B cell (primary cell): Measurements from ENCODE around the gene ZEB1. TPM values are rescaled to one million over a fixed set of nuclear protein-coding genes. Genes with fewer than 3 reads are reported as not detected.

Experiments
- ATAC-seq: fragments of 200-7000 bp; cut with Tn5 transposase; one replicate; pipeline ENCODE4 v1.10.0; 2021; ENCODE audit warnings: low read depth, mild to moderate bottlenecking, moderate number of reproducible peaks, moderate library complexity
- CTCF ChIA-PET: fragments of 350-600 bp; sonication (Branson Sonifier 250); formaldehyde crosslinking; loops from one replicate; lab custom pipeline; 2021; ENCODE audit warnings: antibody characterized with exemption, inconsistent platforms; lab: Charles Lee
- POLR2A ChIA-PET: fragments of 350-600 bp; sonication (Branson Sonifier 250); formaldehyde crosslinking; loops from one replicate; lab custom pipeline; 2021; ENCODE audit warnings: antibody characterized with exemption; lab: Charles Lee
- DNase-seq: peaks from one replicate; pipeline ENCODE4 v3.0.0; 2013
- H2AFZ ChIP-seq: 2 replicates; pipeline ENCODE4 v1.6.1; 2012; ENCODE audit warnings: mild to moderate bottlenecking, low read depth, low read length; ENCODE audit not compliant: insufficient read depth, poor library complexity, severe bottlenecking
- H3K27ac ChIP-seq, 2 donors: 1 replicate in 1 of 2; 2 replicates in 1 of 2; pipeline ENCODE4 v1.5.1; 2012 to 2013; ENCODE audit warnings: low read length in 2 of 2, mild to moderate bottlenecking in 2 of 2, moderate library complexity in 1 of 2
- H3K27me3 ChIP-seq, 4 experiments: fragments of 200-600 bp in 1 of 4; sonication (generic) in 1 of 4; replicated peaks in 1 of 4; 1 replicate in 2 of 4; 2 replicates in 2 of 4; pipeline versions ENCODE4 v1.6.1 to v1.7.0; 2013 to 2016; ENCODE audit warnings: low read length in 3 of 4, mild to moderate bottlenecking in 2 of 4, mixed read lengths in 1 of 4, moderate library complexity in 1 of 4; ENCODE audit not compliant: insufficient read depth in 4 of 4, control insufficient read depth in 3 of 4; ENCODE audit errors: control extremely low read depth in 1 of 4
- H3K36me3 ChIP-seq, 2 experiments: replicated peaks in 1 of 2; 1 replicate in 1 of 2; 2 replicates in 1 of 2; pipeline versions ENCODE4 v1.6.1 to v1.7.1; 2013; ENCODE audit warnings: low read length in 1 of 2; ENCODE audit not compliant: insufficient read depth in 2 of 2, control insufficient read depth in 1 of 2; ENCODE audit errors: control extremely low read depth in 1 of 2, extremely low read depth in 1 of 2
- H3K4me1 ChIP-seq, 2 donors: fragments of 200-600 bp in 1 of 2; sonication (generic) in 1 of 2; 1 replicate in 1 of 2; 2 replicates in 1 of 2; pipeline versions ENCODE4 v1.5.1 to v1.6.1; 2013 to 2017; ENCODE audit warnings: low read length in 2 of 2; ENCODE audit not compliant: control insufficient read depth in 2 of 2, insufficient read depth in 2 of 2
- H3K4me2 ChIP-seq: replicated peaks from 2 replicates; pipeline ENCODE3; 2012; ENCODE audit warnings: mild to moderate bottlenecking, low read depth, low read length; ENCODE audit not compliant: poor library complexity, severe bottlenecking
- H3K4me3 ChIP-seq, 5 experiments: fragments of 200-600 bp in 1 of 5; sonication (generic) in 1 of 5; 1 replicate in 3 of 5; 2 replicates in 2 of 5; pipeline versions ENCODE4 v1.5.1 to v1.7.0; 2011 to 2016; ENCODE audit warnings: low read length in 4 of 5, mild to moderate bottlenecking in 4 of 5, low read depth in 2 of 5, control low read depth in 1 of 5, moderate library complexity in 1 of 5; ENCODE audit not compliant: insufficient read depth in 1 of 5; ENCODE audit errors: control extremely low read depth in 1 of 5, extremely low read depth in 1 of 5
- H3K79me2 ChIP-seq: fragments of 200-600 bp; sonication (generic); one replicate; pipeline ENCODE4 v1.6.0; 2016; ENCODE audit warnings: low read length; ENCODE audit not compliant: control insufficient read depth, insufficient read depth
- H3K9ac ChIP-seq: fragments of 200-600 bp; sonication (generic); 2 replicates; pipeline ENCODE4 v1.6.1; 2017; ENCODE audit warnings: mild to moderate bottlenecking, low read length, moderate library complexity
- H3K9me3 ChIP-seq, 3 donors: one replicate each; pipeline versions ENCODE4 v1.6.1 to v1.7.1; 2013; ENCODE audit warnings: low read length in 2 of 3; ENCODE audit not compliant: control insufficient read depth in 2 of 3, insufficient read depth in 1 of 3; ENCODE audit errors: control extremely low read depth in 1 of 3
- H4K20me1 ChIP-seq: 2 replicates; pipeline ENCODE4 v1.6.0; 2012; ENCODE audit warnings: mild to moderate bottlenecking, low read length; ENCODE audit not compliant: insufficient read depth, control insufficient read depth, poor library complexity, severe bottlenecking
- H3K27ac Mint-ChIP-seq: one replicate; pipeline ENCODE4 v1.8.0; 2021; ENCODE audit warnings: mixed read lengths
- H3K27me3 Mint-ChIP-seq: one replicate; pipeline ENCODE4 v1.8.0; 2021; ENCODE audit warnings: mixed read lengths
- H3K4me1 Mint-ChIP-seq: one replicate; pipeline ENCODE4 v1.8.0; 2021; ENCODE audit warnings: mixed read lengths
- H3K4me3 Mint-ChIP-seq: one replicate; pipeline ENCODE4 v1.8.0; 2021; ENCODE audit warnings: mixed read lengths
- H3K9me3 Mint-ChIP-seq: one replicate; pipeline ENCODE4 v1.8.0; 2022; ENCODE audit warnings: mixed read lengths; ENCODE audit not compliant: insufficient read depth
- EZH2 ChIP-seq: IDR thresholded peaks from 2 replicates; pipeline ENCODE4 v1.6.1; 2012; ENCODE audit warnings: borderline replicate concordance, low read depth, mild to moderate bottlenecking, moderate library complexity, low read length; ENCODE audit not compliant: insufficient read depth, poor library complexity, severe bottlenecking
- WGBS: methylation state at CpG from one replicate; pipeline ENCODE4 v1.1.5; 2013; ENCODE audit warnings: missing lambda C conversion rate; ENCODE audit not compliant: insufficient coverage; 5-methylcytosine and 5-hydroxymethylcytosine counted together
- intact Hi-C: fragments of 100-400 bp; cut with micrococcal nuclease; formaldehyde crosslinking; loops from one replicate; pipeline ENCODE4 v1.10.0; 2022
- polyA plus RNA-seq: library from polyadenylated mRNA; depleted of rRNA; stranded (reverse); fragments of >200 nt; gene quantifications from 2 replicates; pipeline ENCODE4 v1.2.3, GENCODE V29; 2012
- total RNA-seq, 2 donors: library from RNA; stranded (reverse); fragments of 120-200 nt in 1 of 2; gene quantifications; 1 replicate in 1 of 2; 2 replicates in 1 of 2; pipeline versions ENCODE4 v1.2.3 to v1.2.4, GENCODE V29; 2013 to 2022
- TF ChIP-seq, protein P1 (sequence below): fragments of 200-600 bp; IDR thresholded peaks from one replicate; pipeline ENCODE4 v1.8.0; 2022; ENCODE audit warnings: antibody characterized with exemption, mild to moderate bottlenecking

Gene ZEB1
- total and polyA plus RNA-seq, 2 donors (not counting 1 experiment from before 2014, with no cell fraction given), result 11.2 to 96.7 TPM

DNA sequence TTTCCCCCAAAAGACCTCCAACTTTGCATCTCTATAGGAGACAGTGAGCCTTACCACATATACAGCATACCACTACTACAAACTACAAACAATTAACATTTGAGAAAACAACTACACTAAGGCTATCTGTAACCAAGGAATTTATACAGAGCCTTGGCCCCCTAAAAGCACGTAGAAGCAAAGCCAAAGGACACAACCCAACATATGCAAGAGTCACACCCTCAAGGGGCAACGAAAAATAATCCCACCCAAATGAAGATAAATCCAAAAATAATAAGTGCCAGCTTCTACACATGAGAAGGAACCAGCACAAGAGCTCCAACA is 149.5 kb downstream of the ZEB1 start:
- H3K27ac Mint-ChIP-seq, result no peak overlapping the region

GRCh38 chr10:31475519-31475918 is 156.5 kb downstream of the ZEB1 start:
- Histone ChIP-seq H3K4me2 (no peak overlapping the region), H3K4me1 (no peaks in the 10 kb centered on the region), H3K36me3 (peaks cover 0 to 1% of the 10 kb centered on the region in 2 experiments), H3K79me2 (no peaks in the 10 kb centered on the region), H3K9me3 (peaks cover 0 to 4% (median 1%) of the 10 kb centered on the region in 3 donors), H3K4me3 (no peak overlapping the region), H4K20me1 (no peaks in the 10 kb centered on the region), H2AFZ (no peak overlapping the region), H3K27me3 (no peaks in the 10 kb centered on the region), H3K27ac (no peak overlapping the region), H3K9ac (no peak overlapping the region)
- no peak overlapping the region for H3K4me3 Mint-ChIP-seq
- no peak for ATAC-seq
- TF ChIP-seq EZH2, result no peak
- TF ChIP-seq, protein P1, sequence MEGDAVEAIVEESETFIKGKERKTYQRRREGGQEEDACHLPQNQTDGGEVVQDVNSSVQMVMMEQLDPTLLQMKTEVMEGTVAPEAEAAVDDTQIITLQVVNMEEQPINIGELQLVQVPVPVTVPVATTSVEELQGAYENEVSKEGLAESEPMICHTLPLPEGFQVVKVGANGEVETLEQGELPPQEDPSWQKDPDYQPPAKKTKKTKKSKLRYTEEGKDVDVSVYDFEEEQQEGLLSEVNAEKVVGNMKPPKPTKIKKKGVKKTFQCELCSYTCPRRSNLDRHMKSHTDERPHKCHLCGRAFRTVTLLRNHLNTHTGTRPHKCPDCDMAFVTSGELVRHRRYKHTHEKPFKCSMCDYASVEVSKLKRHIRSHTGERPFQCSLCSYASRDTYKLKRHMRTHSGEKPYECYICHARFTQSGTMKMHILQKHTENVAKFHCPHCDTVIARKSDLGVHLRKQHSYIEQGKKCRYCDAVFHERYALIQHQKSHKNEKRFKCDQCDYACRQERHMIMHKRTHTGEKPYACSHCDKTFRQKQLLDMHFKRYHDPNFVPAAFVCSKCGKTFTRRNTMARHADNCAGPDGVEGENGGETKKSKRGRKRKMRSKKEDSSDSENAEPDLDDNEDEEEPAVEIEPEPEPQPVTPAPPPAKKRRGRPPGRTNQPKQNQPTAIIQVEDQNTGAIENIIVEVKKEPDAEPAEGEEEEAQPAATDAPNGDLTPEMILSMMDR, result no peak
- CTCF ChIA-PET, result interaction anchor here (0.6 kb wide), 2 partner anchors 15 to 64 kb away, joined by 3 to 4 read pairs; no protein-coding TSS in a partner anchor
- H3K27ac Mint-ChIP-seq, result no peak overlapping the region
- no peak for DNase-seq
- POLR2A ChIA-PET, result interaction anchor here (0.7 kb wide), 1 partner anchor 127 kb away, joined by 5 read pairs; no protein-coding TSS in a partner anchor
- peaks cover 13% of the 10 kb centered on the region for H3K9me3 Mint-ChIP-seq
- H3K27me3 Mint-ChIP-seq, result no peaks in the 10 kb centered on the region
- no peaks in the 10 kb centered on the region for H3K4me1 Mint-ChIP-seq
- intact Hi-C loops, result no loop called here

More for the DNA sequence above, 149.5 kb downstream of the ZEB1 start:
- intact Hi-C loops, result no loop called here
- Histone ChIP-seq H4K20me1 (no peaks in the 10 kb centered on the region), H3K27ac (no peak overlapping the region), H3K4me3 (no peak overlapping the region), H3K79me2 (no peaks in the 10 kb centered on the region), H3K9ac (no peak overlapping the region), H3K9me3 (peaks cover 4 to 22% (median 17%) of the 10 kb centered on the region in 3 donors), H3K36me3 (peaks cover 8 to 30% of the 10 kb centered on the region in 2 experiments), H3K27me3 (no peaks in the 10 kb centered on the region), H2AFZ (no peak overlapping the region), H3K4me1 (no peaks in the 10 kb centered on the region), H3K4me2 (no peak overlapping the region)
- no peak for TF ChIP-seq EZH2
- TF ChIP-seq, protein P1, result no peak
- Mint-ChIP-seq H3K4me1 (no peaks in the 10 kb centered on the region), H3K27me3 (no peaks in the 10 kb centered on the region), H3K4me3 (no peak overlapping the region), H3K9me3 (peaks cover 6% of the 10 kb centered on the region)
- DNase-seq (no peak), ATAC-seq (no peak)
- POLR2A ChIA-PET, result no interaction called here
- CTCF ChIA-PET, result no interaction called here
- WGBS, result 94% methylated on average over 2 of the region's 2 CpGs
